HepG2 (cell line): ENCODE measurements around the gene KRTAP2-3. TPM values are rescaled to one million over a fixed set of nuclear protein-coding genes. Genes with fewer than 3 reads are reported as not detected.
A peak's percentile ranks its signal among the peaks of the same experiment; 100 is the strongest.

Experiments
- ATAC-seq: fragments of 200-7000 bp; cut with Tn5 transposase; 3 replicates; pipeline ENCODE4 v1.9.1; 2020; ENCODE audit warnings: mild to moderate bottlenecking, moderate library complexity
- BruUV-seq: library from RNA; stranded (reverse); fragments of 400-500 nt; replicated peaks from 2 replicates; lab custom pipeline; 2021; lab: Mats Ljungman, UMichigan
- CTCF ChIA-PET: fragments of 300-600 bp; formaldehyde crosslinking; extraction: SDS; loops from one replicate; lab custom pipeline; 2021; ENCODE audit warnings: low total read pairs, inconsistent platforms, low intra/inter-chr PET ratio; lab: Yijun Ruan, JAX
- POLR2A ChIA-PET: fragments of 350-600 bp; sonication (Branson Sonifier 250); formaldehyde crosslinking; loops from one replicate; lab custom pipeline; 2020; ENCODE audit warnings: antibody characterized with exemption, inconsistent platforms; lab: Yijun Ruan, JAX
- DNase-seq: peaks from one replicate; pipeline ENCODE4 v3.0.0-alpha.2; 2015; ENCODE audit warnings: low spot score
- FAIRE-seq: peaks from 3 replicates; lab custom pipeline; 2011; peaks lifted over from hg19 to GRCh38; lab: Jason Lieb, UNC
- H2AFZ ChIP-seq: one replicate; pipeline ENCODE4 v1.6.1; 2011; ENCODE audit warnings: low read length, inconsistent platforms
- H3K27ac ChIP-seq: fragments of 300-600 bp; 3 replicates; pipeline ENCODE4 v1.8.0; 2011; ENCODE audit warnings: mixed run types, mild to moderate bottlenecking, mixed read lengths, low read length, inconsistent platforms; ENCODE audit not compliant: insufficient read depth; ENCODE audit errors: extremely low read length
- H3K27me3 ChIP-seq, 2 experiments: fragments of 200-600 bp in 1 of 2; 2 replicates in 1 of 2; 3 replicates in 1 of 2; pipeline versions ENCODE4 v1.6.0 to v1.8.0; 2011; ENCODE audit warnings: low read length in 2 of 2, mild to moderate bottlenecking in 2 of 2, moderate library complexity in 2 of 2, inconsistent platforms in 1 of 2; ENCODE audit not compliant: insufficient read depth in 2 of 2, control insufficient read depth in 1 of 2
- H3K36me3 ChIP-seq, 2 experiments: fragments of 200-600 bp in 1 of 2; replicated peaks in 1 of 2; 2 replicates in 1 of 2; 3 replicates in 1 of 2; pipeline versions ENCODE4 v1.5.1 to v1.8.0; 2011; ENCODE audit warnings: low read length in 2 of 2, inconsistent platforms in 1 of 2; ENCODE audit not compliant: insufficient read depth in 2 of 2, control insufficient read depth in 1 of 2
- H3K4me1 ChIP-seq: 2 replicates; pipeline ENCODE4 v1.5.1; 2012; ENCODE audit warnings: low read length, inconsistent platforms; ENCODE audit not compliant: insufficient read depth
- H3K4me2 ChIP-seq: 2 replicates; pipeline ENCODE4 v1.6.0; 2011; ENCODE audit warnings: low read depth, low read length, inconsistent platforms
- H3K4me3 ChIP-seq, 3 experiments: fragments of 200-600 bp in 1 of 3; sonication (generic), shearing (Covaris generic) in 1 of 3; replicated peaks in 1 of 3; 2 replicates each; pipeline ENCODE4 v1.5.1; 2011 to 2016; ENCODE audit warnings: low read length in 3 of 3, inconsistent platforms in 2 of 3, low read depth in 2 of 3, mild to moderate bottlenecking in 2 of 3, control low read depth in 1 of 3, mixed read lengths in 1 of 3; ENCODE audit not compliant: insufficient read depth in 1 of 3
- H3K79me2 ChIP-seq: one replicate; pipeline ENCODE4 v1.6.1; 2011; ENCODE audit warnings: low read length, inconsistent platforms; ENCODE audit not compliant: insufficient read depth
- H3K9ac ChIP-seq: 2 replicates; pipeline ENCODE4 v1.6.0; 2011; ENCODE audit warnings: mild to moderate bottlenecking, low read depth, low read length, inconsistent platforms; ENCODE audit not compliant: insufficient read depth
- H3K9me3 ChIP-seq: 2 replicates; pipeline ENCODE4 v1.5.1; 2012; ENCODE audit warnings: mild to moderate bottlenecking, low read length
- H4K20me1 ChIP-seq: 2 replicates; pipeline ENCODE4 v1.6.0; 2011; ENCODE audit warnings: inconsistent platforms, mild to moderate bottlenecking, low read length, moderate library complexity; ENCODE audit not compliant: insufficient read depth
- PHF20 ChIP-seq: sonication (generic); formaldehyde crosslinking; IDR thresholded peaks from 2 replicates; pipeline ENCODE4 v1.5.0; 2020; ENCODE audit warnings: mild to moderate bottlenecking, missing genetic modification reagents
- RAD51 ChIP-seq: fragments of 450-650 bp; IDR thresholded peaks from 2 replicates; pipeline ENCODE4 v1.6.1; 2016; ENCODE audit warnings: borderline replicate concordance
- RBM22 ChIP-seq: fragments of 200-400 bp; formaldehyde crosslinking; optimal IDR thresholded peaks from 2 replicates; pipeline ENCODE3; 2017; ENCODE audit warnings: mild to moderate bottlenecking, low read length, moderate library complexity
- SRSF9 ChIP-seq: fragments of 200-400 bp; formaldehyde crosslinking; IDR thresholded peaks from 2 replicates; pipeline ENCODE4 v1.6.1; 2018; ENCODE audit warnings: borderline replicate concordance, mild to moderate bottlenecking, low read depth, low read length; ENCODE audit not compliant: insufficient read depth, poor library complexity, severe bottlenecking
- ZNF274 ChIP-seq: sonication (generic); formaldehyde crosslinking; IDR thresholded peaks from 2 replicates; pipeline ENCODE4 v1.5.1; 2020; ENCODE audit warnings: mild to moderate bottlenecking, missing genetic modification reagents
- ZNF30 ChIP-seq: sonication (generic); formaldehyde crosslinking; IDR thresholded peaks from 2 replicates; pipeline ENCODE4 v1.5.0; 2020; ENCODE audit warnings: mild to moderate bottlenecking, missing genetic modification reagents
- ZNF687 ChIP-seq: sonication (generic); formaldehyde crosslinking; IDR thresholded peaks from 2 replicates; pipeline ENCODE4 v1.5.1; 2020; ENCODE audit warnings: mild to moderate bottlenecking, missing genetic modification reagents, moderate library complexity
- ZNF766 ChIP-seq: sonication (generic); formaldehyde crosslinking; IDR thresholded peaks from 2 replicates; pipeline ENCODE4 v1.5.0; 2020; ENCODE audit warnings: missing genetic modification reagents, borderline replicate concordance
- ZNF891 ChIP-seq: sonication (generic); formaldehyde crosslinking; IDR thresholded peaks from 2 replicates; pipeline ENCODE4 v1.5.0; 2020; ENCODE audit warnings: mild to moderate bottlenecking, missing genetic modification reagents
- WGBS: methylation state at CpG from one replicate; pipeline ENCODE4 v1.1.6; 2017; ENCODE audit warnings: low lambda C conversion rate; 5-methylcytosine and 5-hydroxymethylcytosine counted together
- in situ Hi-C: cut with HindIII; loops from 2 replicates; pipeline ENCODE4 v1.10.0; 2017; ENCODE audit warnings: low pct_unique_long_range_greater_than_20kb; ENCODE audit not compliant: extremely low pct_ligation_motif_present
- intact Hi-C: fragments of 100-400 bp; cut with micrococcal nuclease; formaldehyde crosslinking; loops from one replicate; pipeline ENCODE4 v1.10.0; 2022; ENCODE audit not compliant: unreplicated experiment
- polyA plus RNA-seq, 8 experiments: library from polyadenylated mRNA; depleted of rRNA in 3 of 8; stranded (reverse) in 7 of 8; unstranded in 1 of 8; fragments of >200 nt; fragmentation: Illumina TruSeq in 4 of 8; extraction: Trizol in 4 of 8; gene quantifications; 2 replicates each; pipeline versions ENCODE4 v1.2.1 to v1.2.3, GENCODE V29; 2011 to 2016; ENCODE audit warnings: low read depth in 4 of 8, missing spikeins in 1 of 8, mixed read lengths in 1 of 8; ENCODE audit not compliant: insufficient read depth in 1 of 8
- total RNA-seq, 5 experiments: library from RNA; depleted of rRNA; stranded (reverse); fragments of >200 nt; fragmentation: Illumina TruSeq; extraction: Trizol; gene quantifications; 2 replicates each; pipeline ENCODE4 v1.2.3, GENCODE V29; 2016; ENCODE audit warnings: low read depth in 1 of 5
- TF ChIP-seq, protein P1 (sequence below): sonication (generic); formaldehyde crosslinking; IDR thresholded peaks from 2 replicates; pipeline ENCODE4 v1.4.0; 2020; ENCODE audit warnings: missing genetic modification reagents

Gene KRTAP2-3
- total and polyA plus RNA-seq, 2 of the 13 experiments (the other 11 are each of a cell fraction or from before 2014, with no cell fraction given) = 0.25 TPM; not detected in 1

DNA sequence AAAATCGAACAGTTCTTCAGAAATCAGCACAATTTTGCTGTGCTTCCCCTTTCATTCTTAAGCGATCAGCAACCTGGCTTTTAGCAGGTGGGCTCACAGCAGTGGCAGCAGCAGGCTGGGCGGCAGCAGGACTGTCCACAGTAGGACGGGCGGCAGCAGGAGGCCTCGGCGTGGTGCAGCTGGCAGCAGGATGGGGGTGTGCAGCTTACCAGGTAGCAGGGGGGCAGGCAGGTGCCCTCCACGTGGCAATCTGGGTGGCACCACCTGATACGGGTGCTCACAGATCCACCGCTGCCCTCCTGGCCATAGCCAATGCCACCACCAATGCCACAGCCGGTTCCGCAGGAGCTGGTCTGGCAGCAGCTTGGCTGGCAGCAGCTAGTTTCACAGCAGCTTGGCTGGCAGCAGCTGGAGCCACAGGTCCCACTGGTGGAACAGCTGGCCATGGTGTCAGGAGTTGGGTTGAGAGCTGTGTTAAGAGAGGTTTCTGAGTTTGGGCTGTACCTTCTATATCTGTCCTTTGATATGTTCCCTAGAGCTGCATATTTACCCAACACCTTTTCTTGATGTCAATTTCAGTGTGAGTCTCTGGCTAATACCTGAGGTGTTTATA is 30.2 kb downstream of the KRTAP2-3 start, which contains the start of gene KRTAP1-4 (continued):
- TF ChIP-seq, protein P1, sequence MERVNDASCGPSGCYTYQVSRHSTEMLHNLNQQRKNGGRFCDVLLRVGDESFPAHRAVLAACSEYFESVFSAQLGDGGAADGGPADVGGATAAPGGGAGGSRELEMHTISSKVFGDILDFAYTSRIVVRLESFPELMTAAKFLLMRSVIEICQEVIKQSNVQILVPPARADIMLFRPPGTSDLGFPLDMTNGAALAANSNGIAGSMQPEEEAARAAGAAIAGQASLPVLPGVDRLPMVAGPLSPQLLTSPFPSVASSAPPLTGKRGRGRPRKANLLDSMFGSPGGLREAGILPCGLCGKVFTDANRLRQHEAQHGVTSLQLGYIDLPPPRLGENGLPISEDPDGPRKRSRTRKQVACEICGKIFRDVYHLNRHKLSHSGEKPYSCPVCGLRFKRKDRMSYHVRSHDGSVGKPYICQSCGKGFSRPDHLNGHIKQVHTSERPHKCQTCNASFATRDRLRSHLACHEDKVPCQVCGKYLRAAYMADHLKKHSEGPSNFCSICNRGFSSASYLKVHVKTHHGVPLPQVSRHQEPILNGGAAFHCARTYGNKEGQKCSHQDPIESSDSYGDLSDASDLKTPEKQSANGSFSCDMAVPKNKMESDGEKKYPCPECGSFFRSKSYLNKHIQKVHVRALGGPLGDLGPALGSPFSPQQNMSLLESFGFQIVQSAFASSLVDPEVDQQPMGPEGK (CRISPR knock-in tag) = no peak
- TF ChIP-seq PHF20 (CRISPR knock-in tag) = no peak
- no peak for TF ChIP-seq RBM22
- TF ChIP-seq ZNF274 (CRISPR knock-in tag) = no peak

GRCh38 chr17:41026715-41027471 is 33.0 kb downstream of the KRTAP2-3 start, which contains the start of gene KRTAP1-5:
KRTAP1-5 (minus strand) TSS chr17:41027208; CDS start chr17:41027155, 53 bp downstream.
- 61% methylated on average over 5 of the region's 9 CpGs for WGBS
- CTCF ChIA-PET = no interaction called here

More at GRCh38 chr17:41026715-41027471, 33.0 kb downstream of the KRTAP2-3 start, which contains the start of gene KRTAP1-5:
- Histone ChIP-seq H2AFZ (no peak within 1 kb of the TSS), H3K4me1 (no peaks in the 10 kb centered on the region), H4K20me1 (no peaks in the 10 kb centered on the region), H3K9me3 (no peaks in the 10 kb centered on the region), H3K4me3 (no peak within 1 kb of the TSS), H3K4me2 (no peak within 1 kb of the TSS), H3K9ac (no peak within 1 kb of the TSS), H3K36me3 (no peaks in the 10 kb centered on the region), H3K27me3 (no peaks in the 10 kb centered on the region; a peak in 1 of 5 replicates), H3K27ac (no peak within 1 kb of the TSS), H3K79me2 (no peaks in the 10 kb centered on the region)
- in situ Hi-C loops = no loop called here
- intact Hi-C loops = no loop called here
- BruUV-seq = no TSS peak
- POLR2A ChIA-PET = interaction anchor here (0.6 kb wide), 1 partner anchor 1260 kb away, joined by 3 read pairs; no protein-coding TSS in a partner anchor
- FAIRE-seq = no peak
- no peak for ATAC-seq
- DNase-seq = no peak
- TF ChIP-seq ZNF891 (CRISPR knock-in tag) (no peak), ZNF766 (CRISPR knock-in tag) (no peak), ZNF687 (CRISPR knock-in tag) (peak; percentile 23; the same call in 1 of the 2 replicates), ZNF30 (CRISPR knock-in tag) (no peak), RAD51 (no peak), SRSF9 (no peak)
- TF ChIP-seq, all 625 proteins: peak for 1
